Activated CD4-positive, alpha-beta T cell treated with anti-CD3 and anti-CD28 coated beads, Interleukin-2, amount 50 U/mL, for 48 hours (primary cell): Measurements from ENCODE around the gene SLC7A5.
"Not testable (repeated sequence)": the region's sequence is repeated elsewhere in the genome, so short reads cannot be mapped to it uniquely, and the experiment has no call there.

Experiments used
- DNase-seq, 2 experiments: peaks; one replicate each; pipeline ENCODE4 v3.0.0-alpha.2; 2020

The SLC7A5 gene

DNA sequence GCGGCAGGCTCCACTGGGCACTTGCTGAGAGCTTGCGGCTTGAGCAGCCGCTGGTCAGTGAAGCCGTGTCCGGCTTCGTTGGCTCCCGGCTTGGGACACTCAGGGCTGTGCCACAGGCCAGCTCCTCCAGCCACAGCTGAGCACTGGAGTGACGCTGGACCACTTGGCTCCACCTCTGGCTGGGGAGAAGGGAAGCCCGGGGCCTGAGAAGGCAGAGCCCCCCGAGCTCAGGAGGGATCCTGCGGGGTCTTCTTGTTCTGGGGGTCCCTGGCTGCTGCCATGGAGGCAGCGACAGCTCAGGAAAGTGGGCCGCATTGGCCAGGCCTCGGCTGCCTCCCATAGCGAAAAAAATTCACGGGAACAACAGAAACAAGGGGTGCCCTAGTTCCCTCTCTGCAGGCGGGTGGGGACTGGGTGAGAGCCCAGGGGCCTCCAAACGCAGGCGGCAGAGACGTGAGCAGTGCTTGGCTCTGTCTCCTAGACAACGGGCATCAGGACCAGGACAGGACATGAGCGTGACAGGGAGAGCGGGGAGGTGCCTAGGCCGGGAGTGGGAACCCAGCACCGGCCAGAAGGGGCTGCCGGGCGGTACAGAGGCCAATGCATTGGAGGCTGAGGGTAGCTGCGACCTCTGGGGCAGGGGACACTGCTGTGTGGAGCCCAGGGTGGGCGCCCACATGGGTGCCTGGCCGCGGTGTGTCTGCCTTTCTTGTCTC, 37.7 kb downstream of the SLC7A5 start:
- peak in 1 of 2 experiments; percentile 19 for DNase-seq

DNA sequence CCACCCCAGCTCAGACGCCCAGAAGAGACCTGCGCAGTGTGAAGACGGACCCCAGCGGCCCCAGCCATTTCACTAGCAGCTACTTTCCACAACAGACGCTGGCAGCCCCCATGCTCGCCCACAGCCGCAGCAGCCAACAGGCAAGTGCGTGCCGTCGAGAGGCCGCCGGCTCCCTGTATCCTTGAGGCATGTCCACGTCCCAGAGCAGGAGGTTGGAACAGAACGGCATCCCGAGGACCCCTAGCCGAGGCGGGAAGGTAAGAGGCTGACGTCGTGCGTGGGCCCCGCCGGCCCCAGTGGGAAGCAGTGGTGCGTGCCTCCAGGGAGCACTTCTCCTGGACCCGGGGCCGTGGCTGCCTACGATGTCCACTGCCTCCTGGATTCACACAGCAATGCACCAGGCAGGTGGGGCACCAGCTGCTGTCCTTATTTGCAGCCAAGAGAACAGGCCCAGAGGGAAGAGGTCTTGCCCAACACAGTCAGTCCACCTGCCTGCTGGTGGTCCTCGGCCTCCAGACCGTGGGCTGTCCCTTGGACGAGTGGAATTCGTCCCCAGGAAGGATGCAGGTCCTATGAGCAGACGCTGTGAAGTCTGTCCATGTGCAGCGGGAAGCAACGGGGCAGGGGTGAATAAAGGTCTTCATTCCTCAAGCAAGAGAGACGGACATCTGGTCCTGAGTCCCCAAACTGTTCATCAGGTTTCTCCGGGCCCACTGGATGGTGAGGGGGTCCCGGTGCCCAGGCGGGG, 38.5 kb downstream of the SLC7A5 start:
- DNase-seq, result peak in 1 of 2 experiments; percentile 5

DNA sequence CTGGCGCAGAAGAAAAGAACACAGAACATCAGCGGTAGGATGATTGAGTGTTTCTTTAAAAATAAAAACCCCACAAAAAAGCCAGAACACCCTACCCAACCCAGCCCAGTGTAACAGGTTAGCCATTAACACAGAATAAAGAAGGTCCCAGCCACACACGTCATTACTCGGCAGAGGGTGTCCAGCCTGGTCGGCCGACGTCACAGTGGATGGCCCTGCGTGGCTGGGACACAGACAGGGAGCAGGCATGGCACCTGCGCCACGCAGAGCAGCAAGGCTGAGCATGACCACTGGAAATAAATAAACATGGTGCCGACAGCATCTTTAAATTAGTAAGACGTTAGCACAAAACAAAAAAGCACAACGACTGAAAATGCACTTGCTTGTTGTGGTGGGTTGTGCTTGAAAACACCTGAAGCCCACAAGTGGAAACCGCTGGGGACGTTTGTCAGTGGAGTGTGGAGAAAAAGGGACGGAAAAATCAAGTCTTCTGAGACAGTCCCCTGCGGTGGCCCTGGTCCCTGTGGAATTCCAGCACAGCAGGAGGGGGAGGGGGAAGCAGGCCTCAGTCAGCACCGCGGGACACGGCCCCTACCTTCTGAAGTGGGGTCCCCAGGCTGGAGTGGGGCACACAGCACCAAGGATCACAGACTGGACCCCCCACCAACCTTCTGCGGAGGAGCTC, 39.2 kb downstream of the SLC7A5 start:
- DNase-seq, result peak in 1 of 2 experiments; percentile 4

DNA sequence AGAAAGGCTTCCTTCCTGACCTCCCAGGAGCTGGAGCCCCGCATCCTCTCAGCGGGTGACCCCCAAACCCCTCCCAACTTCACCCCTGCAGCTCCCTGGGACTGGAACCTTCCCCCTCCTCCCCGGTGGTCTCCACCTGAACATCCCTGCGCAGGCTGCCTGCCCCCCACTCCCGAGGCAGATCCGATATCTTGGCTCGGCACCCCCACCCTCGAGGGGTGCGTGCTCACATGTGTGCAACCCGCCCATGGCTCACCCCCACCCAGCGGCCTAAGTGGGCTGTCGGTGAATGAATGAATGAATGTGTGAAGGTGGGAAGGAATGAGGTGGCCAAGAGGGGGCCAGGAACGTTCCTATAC, 39.7 kb downstream of the SLC7A5 start:
- DNase-seq, result peak in 1 of 2 experiments; percentile 9

DNA sequence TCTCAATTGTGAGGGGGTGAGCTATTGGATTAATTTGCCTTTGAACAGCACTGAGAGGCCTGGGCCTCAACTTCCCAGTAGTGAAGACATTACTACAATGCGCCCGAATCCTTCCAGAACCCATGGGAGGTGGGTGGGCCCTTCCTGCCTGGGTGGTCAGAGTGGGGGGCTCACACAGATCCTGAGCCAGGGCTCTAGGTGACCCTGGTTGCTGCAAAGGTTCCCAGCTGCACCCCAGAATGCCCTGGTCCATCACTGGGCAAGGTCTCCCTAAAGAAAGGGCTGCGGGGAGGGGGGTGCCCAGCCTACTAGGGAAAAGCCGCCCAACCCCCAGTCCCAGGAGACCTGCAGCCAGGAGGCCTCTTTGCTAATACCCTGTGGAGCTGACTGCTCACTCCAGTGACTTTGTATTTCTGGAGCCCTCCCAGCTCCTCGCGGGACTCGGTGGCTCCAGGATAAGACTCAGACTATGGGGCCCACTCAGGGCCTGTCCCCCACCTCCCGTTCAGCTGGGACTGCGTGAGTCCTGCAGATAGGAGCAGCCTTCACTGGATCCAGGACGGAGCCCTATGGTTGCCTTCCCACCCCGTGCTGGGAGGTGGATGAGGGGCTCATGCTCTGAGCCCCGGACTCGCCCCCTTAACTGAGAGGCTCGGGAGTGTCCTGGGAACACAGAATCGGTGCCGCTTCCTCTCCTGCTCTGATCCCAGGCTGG, 40.2 kb downstream of the SLC7A5 start:
- DNase-seq, result peak in 1 of 2 experiments; percentile 16

DNA sequence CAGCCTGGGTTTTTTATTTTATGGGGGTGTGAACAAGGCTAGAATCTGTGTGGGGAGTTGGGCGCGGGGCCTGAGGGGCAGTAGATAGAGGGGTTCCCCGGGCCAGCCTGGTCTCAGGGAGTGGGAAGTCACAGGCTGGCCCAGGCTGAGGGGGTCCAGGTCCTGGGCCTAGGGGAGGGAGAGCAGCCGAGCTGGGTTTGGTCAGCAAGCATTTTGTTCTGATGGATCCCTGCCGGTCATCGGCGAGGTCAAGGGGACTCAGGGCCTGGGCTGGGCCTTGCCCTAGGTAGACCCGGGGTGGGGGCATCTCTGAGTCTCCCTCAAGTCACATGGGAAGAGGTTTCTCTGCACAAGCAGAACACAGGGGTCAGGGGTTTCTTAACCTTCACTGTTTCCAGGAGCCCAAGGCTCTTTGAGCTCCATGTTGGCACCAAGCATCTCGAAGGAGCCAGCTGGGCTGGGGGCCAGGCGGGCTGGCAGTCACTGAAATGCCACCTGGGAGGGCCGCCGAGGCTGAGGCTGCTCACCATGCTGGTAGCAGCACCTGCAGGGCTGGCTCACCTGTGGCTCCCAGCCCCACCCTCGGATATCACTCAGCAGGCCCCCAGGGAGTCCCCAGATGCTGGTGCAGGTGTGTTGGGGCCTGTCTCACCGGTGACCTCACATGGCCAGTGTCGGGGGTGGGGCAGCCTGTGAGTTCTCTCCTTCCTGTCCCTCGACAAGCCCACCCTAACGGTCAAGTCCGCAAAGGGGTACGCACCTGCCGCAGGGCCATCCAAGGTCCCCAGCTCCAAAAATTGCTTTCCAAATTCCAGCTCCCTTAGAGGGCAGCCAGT, 41.0 kb downstream of the SLC7A5 start:
- peak; percentile 31 to 36 for DNase-seq

DNA sequence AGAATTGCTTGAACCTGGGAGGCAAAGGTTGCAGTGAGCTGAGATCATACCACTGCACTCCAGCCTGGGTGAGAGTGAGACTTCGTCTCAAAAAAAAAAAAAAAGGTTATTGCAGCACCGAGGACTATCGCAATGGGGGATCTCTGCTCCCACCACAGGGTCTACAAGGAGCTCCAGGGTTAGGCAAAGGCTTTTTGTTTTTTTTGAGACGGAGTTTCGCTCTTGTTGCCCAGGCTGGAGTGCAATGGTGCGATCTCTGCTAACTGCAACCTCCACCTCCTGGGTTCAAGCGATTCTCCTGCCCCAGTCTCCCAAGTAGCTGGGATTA, 41.8 kb downstream of the SLC7A5 start:
- DNase-seq, result not testable (repeated sequence)

DNA sequence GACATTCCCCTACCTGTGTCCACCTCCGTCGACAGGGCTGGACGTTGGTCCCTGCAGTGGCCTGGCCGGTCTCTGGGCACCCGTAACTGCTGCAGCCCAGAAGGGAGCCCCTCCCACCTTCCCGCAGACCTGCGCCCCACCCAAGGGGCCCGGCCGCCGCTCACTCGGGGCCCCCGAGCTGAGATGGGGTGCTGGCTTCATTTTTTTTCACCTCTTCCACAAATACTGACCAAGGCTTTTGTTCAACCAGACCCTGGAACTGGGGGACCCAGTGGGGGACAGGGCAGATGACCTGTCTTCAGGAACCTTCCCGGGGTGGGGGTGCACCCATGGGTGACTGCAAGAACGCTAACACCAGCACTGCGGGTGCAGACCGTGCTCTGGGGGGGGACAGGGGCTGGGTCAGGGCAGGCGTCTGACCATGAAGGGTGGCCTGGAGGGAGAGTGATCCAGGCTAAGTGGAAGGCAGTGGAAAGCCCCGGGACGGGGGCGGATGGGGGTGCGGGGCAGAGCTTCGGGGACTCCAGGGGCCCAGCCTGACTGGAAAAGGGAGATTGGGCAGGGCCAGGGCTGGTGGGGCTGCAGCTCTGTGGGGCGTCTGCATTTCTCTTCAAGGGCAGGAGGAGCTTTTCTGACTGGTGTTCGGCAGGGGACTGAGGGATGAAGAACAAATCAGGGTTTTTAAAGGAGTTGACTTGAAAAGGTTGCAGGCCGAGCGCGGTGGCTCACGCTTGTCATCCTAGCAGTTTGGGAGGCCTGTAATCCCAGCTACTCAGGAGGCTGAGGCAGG, 42.3 kb downstream of the SLC7A5 start:
- no peak for DNase-seq

DNA sequence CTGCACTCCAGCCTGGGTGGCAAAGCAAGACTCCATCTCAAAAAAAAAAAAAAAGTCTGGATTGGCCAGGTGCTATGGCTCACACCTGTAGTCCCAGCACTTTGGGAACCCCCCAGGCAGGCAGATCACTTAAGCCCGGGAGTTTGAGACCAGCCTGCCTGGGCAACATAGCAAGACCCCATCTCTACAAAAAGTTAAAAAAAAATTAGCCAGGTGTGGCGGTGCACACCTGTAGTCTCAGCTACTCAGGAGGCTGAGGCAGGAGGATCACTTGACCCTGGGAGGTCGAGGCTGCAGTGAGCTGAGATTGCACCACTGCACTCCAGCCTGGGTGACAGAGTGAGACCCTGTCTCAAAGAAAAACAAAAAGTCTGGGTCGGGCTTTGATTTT, 42.9 kb downstream of the SLC7A5 start:
- DNase-seq, result not testable (repeated sequence)

DNA sequence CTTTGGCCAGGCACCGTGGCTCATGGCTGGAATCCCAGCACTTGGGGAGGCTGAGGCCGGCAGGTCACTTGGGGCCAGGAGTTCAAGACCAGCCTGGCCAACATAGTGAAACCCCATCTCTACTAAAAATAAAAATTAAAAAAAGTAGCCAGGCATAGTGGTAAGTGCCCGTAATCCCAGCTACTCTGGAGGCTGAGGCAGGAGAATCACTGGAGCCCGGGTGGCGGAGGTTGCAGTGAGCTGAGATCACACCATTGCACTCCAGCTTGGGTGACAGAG, 43.5 kb downstream of the SLC7A5 start:
- not testable (repeated sequence) for DNase-seq

DNA sequence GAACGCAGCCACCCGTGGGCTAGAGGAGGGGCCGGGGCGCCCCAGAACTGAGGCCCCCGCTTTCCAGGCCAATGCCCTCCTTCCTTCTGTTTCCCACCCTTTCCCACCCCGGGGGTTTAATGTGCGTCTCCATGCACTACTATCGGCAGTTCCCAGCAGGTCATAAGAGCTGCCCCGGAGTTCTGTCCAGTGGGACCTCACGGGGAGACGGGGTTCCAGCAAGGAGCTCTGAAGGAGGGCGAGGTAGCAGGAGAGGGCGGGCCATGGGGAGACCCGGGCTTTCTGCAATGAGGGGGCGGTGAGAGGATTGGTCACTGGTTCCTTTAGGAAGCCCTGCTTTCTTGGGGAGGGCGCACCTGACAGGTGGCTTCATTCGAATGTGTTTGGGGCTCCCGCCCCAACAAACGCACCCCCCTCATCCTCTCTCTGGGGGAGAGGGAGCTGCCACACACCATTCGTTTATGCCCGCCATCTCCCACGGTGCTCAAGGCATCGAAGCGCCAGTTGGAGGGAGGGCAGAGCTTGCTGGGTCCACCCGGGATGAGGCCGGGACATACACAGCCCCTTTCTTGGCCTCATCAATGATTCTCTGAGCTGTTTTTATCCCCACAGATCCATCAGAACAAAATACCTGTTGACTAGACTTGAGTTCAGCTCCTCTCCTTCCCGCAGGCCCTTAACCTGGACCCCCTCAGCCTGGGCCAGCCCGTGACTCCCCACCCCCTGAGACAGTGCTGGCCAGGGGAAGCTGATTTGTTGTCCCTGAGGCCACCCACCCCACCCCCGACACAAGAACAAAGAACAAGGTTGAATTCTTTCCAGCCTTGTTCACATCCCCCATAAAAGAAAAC, 44.1 kb downstream of the SLC7A5 start:
- no peak for DNase-seq

DNA sequence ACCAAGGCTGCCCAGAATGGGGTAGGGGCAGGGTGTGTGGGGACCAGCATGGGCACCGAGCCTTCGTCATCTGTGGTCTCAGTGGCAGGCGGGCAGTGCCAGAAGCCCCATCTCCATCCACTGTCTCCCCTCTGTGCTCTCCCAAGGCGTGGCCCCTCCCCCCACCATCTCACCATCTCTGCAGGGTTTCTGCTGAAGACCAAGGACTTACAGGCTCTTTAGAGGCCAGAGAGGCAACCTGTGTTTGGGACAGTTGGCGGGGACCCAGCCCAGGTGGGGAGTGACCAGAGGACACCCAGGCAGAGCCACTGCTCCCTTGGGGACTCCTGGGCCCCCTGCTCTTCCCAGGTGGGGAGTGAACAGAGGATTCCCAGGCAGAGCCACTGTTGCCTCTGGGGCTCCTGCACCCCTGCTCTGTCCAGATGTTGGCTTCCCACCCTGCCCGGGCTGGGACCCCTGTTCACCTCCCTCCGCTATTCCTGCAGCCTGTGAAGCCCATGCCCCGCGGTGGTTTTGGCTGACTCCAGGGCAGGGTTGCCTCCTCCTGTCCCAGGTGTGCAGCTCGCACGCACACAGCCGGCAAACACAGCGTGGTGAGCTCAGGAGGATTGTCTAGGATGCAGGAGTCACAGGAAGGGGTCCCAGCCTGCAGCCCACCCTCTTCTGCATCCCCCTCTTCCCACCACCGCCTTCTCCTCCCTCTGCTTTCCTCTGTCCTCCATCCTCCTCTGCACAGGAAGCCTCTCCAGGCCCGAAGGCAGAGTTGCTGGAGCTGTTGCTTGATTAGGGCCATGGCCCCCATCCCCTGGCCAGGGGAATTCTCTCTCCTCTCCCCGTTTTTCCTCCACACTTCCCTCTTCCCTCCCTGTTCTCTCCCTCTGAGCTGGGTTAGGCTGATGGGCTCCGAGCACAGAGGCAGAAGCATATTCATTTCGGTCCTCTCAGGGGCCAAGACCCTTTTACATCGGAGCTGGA, 45.0 kb downstream of the SLC7A5 start:
- DNase-seq, result no peak

DNA sequence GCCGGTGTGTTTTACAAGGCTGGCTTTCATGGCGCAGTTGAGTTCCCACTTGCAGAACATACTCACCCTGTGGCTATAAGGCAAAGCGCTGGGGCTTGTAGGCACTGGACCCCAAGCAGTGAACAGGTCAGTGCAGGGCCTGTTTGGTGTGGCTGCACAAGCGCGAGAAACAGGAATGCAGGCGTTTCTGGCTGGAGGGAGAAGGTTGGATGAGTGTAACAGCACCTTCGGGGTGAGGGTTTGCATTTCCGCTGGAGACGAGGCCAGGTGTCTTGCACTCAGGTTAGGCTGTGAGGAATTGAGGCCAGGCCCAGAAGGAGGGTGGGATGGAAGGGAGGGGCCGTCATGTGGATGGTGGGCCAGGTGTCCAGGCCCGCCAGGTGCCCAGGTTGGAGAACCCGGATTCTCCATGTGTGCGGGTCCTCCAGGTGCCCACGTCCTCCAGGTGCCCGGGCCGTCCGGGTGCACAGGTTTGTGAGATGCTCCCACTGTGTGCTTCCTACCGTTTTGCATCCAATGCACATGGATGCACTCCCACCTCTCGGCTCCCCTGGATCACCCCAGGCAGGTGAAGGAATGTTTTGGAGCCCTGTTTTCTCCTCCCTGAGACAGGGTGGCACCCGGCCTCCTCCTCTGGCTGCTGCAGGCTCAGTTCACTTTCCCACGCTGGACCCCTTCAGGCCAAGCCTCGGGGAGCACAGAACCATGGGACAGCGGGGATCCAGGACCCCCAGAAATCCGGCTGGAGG, 46.0 kb downstream of the SLC7A5 start:
- no peak for DNase-seq

DNA sequence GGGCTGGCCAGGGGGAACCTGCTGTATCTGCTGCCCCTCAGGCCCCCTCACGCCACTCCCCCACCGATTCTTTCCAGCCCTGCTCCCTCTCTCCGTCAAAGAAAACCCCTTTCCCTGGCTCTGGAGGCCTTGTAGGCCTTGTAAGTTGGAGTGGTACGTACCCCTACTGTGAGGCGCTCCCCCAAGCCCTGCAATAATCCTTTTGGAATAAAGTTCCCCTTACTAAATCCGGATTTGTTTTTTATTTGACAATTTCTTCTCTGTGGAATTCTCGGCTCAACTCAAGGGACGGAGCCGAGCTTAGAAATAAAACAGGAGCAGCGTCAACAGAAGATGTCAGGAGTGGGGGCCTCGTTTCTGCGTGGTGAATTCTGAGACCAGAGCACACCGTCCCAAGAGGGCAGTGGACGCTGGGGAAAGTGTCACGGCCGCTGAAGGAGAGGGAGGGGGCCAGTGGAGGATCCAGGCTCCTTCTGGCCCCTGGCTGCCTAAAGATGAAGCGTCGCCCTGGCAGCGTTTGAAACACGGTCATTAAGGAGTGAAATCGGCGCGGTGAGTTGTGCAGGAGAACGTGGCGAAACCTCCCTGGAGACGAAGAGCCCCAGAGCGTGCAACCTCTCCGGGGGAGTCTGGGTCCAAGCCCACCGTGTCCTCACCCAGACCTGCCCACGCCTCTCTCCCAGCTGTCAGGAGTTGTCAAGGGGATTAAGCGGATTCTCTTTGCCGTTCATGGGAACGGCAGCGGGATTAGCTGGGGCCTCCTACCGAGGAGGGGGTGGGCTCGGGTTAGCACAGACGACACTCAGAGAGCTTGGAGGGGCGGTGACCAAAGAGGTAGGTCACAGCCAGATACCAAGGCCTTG, 47.0 kb downstream of the SLC7A5 start:
- no peak for DNase-seq

DNA sequence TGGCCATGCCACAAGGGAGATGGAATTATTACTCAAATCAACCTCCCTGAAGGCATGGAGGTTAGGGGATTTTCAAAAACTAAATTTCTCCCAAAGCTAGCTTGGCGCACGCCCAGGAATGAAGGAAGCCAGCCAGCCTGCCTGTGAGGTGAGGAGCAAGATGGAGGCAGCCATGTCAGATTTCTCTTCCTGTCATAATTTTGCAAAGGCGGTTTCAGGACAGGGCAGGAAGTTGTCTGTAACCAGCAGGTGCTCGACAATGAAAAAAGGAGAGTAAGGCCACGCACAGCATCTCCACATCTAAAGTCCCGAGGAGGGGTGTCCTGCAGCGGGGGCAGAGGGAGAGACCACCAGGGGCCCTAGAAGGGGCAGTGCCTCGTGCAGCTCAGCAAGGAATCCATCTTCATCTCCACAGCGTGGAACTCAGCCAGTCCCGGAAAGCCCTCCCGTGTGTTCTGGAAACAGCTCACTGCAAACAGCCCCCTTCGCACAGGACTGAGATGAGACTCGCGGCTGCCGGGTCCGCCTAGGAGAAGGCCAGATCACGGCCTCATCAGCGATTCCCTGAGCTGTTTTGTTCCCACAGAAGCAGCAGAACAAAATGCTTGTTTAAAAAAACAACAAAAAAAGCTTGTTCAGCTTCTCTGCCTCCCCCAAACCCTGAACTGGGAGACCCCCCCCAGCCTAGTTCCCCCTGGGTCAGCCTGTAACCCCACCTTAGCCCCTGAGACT, 47.8 kb downstream of the SLC7A5 start:
- DNase-seq, result no peak

DNA sequence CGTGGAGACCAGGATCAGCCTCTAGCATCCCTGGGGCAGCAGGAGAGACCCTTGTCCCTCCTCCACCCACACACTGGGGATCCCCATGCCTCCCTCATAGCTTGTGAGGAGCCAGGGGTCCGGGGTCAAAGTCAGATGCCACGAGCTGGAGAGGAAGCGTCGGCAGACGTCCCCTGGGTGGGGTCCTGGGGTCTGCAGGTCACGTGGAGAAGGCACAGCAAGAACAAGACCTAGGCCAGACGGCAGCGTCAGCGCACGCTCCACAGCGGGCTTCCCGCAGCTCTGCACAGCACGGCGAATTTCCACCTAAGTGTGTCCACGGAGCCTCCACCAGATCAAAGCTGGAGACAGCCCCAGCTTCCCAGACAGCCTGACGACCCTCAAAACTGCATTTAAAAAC, 49.3 kb downstream of the SLC7A5 start:
- DNase-seq, result no peak

DNA sequence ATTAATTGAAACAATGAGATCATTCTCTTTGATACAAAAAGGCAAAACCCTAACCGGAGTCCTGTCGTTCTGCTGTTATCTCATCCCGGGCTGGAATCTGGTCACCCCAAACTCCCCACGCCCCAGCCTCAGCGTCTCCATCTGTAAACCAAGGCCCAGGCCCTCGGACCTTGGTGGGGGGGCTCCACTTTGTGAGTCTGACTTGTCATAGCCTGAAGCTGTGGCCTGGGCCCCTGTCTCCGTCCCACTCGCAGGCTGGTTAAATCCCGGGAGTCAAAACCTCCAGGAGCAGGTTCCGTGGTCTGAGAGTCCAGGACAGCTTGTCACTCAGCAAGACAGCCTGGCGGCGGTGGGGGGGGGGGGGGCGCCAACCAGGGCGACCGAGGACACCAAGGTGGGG, 50.0 kb downstream of the SLC7A5 start:
- DNase-seq, result no peak
